Measurements from ENCODE around the gene IFT52.
"Not testable (repeated sequence)": the region's sequence is repeated elsewhere in the genome, so short reads cannot be mapped to it uniquely, and the experiment has no call there.

Gene IFT52

DNA sequence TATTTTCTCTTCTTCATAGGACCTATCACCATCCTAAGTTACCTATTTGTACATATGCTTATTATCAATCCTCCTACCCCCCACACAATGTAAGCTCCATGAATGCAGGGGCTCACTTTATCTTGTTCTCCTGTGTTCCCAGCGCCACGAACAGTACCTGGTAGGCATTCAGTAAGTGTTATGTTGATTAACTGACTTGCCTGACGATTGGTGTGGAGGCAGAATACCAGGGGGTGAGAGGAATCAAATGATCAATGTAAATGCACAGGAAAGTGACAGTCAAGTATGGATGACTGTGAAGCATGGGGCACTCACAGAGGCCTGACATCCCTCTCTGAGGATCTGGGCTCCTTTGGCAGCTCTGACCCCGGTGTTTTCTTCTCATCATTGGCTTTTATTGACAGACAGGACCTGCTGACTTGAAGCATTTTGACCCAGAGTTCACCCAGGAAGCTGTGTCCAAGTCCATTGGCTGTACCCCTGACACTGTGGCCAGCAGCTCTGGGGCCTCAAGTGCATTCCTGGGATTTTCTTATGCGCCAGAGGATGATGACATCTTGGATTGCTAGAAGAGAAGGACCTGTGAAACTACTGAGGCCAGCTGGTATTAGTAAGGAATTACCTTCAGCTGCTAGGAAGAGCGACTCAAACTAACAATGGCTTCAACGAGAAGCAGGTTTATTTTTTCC, 6.1 kb upstream of the IFT52 start:
- ChIA-PET POLR2A (interaction anchor here (0.6 kb wide), 1 partner anchor 1254 kb away, joined by 3 read pairs; no protein-coding TSS in a partner anchor), CTCF (interaction anchor here (1.5 kb wide), 1 partner anchor 45 kb away, joined by 3 read pairs; no protein-coding TSS in a partner anchor)
- no peak for DNase-seq (ENCODE audit: extremely low spot score)
- TF ChIP-seq, protein P1, sequence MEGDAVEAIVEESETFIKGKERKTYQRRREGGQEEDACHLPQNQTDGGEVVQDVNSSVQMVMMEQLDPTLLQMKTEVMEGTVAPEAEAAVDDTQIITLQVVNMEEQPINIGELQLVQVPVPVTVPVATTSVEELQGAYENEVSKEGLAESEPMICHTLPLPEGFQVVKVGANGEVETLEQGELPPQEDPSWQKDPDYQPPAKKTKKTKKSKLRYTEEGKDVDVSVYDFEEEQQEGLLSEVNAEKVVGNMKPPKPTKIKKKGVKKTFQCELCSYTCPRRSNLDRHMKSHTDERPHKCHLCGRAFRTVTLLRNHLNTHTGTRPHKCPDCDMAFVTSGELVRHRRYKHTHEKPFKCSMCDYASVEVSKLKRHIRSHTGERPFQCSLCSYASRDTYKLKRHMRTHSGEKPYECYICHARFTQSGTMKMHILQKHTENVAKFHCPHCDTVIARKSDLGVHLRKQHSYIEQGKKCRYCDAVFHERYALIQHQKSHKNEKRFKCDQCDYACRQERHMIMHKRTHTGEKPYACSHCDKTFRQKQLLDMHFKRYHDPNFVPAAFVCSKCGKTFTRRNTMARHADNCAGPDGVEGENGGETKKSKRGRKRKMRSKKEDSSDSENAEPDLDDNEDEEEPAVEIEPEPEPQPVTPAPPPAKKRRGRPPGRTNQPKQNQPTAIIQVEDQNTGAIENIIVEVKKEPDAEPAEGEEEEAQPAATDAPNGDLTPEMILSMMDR (IDR thresholded peaks at IDR 0.05; ENCODE audit: control extremely low read depth, extremely low read depth, low read depth, missing control alignments): no peak

DNA sequence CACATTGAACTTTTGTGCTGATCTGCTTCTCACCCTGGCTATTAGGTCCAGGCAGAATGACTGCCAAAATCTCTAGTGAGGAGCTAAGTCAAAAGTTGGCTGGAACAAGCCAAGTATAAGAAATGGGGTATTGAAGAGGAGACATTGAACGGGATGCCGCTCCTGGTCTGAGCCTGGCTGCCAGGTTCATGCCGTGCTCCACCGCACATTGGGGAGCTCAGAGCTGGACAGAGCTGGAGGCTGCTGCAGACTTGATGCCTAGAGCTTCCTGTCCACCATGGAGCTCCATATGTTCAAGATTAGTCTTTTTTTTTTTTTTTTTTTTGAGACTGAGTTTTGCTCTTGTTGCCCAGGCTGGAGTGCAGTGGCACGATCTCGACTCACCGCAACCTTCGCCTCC, 4.1 kb upstream of the IFT52 start:
- POLR2A ChIA-PET: no interaction called here
- CTCF ChIA-PET: interaction anchor here (1.7 to 2.1 kb wide), 3 partner anchors 32 to 494 kb away, joined by 4 to 8 read pairs (median 7); no protein-coding TSS in a partner anchor
- TF ChIP-seq, protein P1 (IDR thresholded peaks at IDR 0.05; ENCODE audit: control extremely low read depth, extremely low read depth, low read depth, missing control alignments): no peak
- no peak for DNase-seq (ENCODE audit: extremely low spot score)

GRCh38 chr20:43588526-43588925, 2.2 kb upstream of the IFT52 start:
- DNase-seq (ENCODE audit: extremely low spot score); CTCF ChIA-PET; POLR2A ChIA-PET: not testable (repeated sequence)

- ChIA-PET CTCF (interaction anchor here (0.8 to 1.3 kb wide), 4 partner anchors 9 to 102 kb away, joined by 3 to 6 read pairs (median 3); no protein-coding TSS in a partner anchor), POLR2A (no interaction called here)
- DNase-seq (ENCODE audit: extremely low spot score): peak; percentile 45
- TF ChIP-seq, protein P1 (IDR thresholded peaks at IDR 0.05; ENCODE audit: control extremely low read depth, extremely low read depth, low read depth, missing control alignments): no peak
These were observed 723 bp upstream of the IFT52 start for GRCh38 chr20:43590036-43590391.

- POLR2A ChIA-PET; CTCF ChIA-PET; DNase-seq (ENCODE audit: extremely low spot score): not testable (repeated sequence)
These were observed 11.2 kb downstream of the IFT52 start for GRCh38 chr20:43601960-43602359.

GRCh38 chr20:43603124-43603523, 12.4 kb downstream of the IFT52 start:
- POLR2A ChIA-PET: no interaction called here
- no peak for DNase-seq (ENCODE audit: extremely low spot score)
- CTCF ChIA-PET: no interaction called here
- TF ChIP-seq, protein P1 (IDR thresholded peaks at IDR 0.05; ENCODE audit: control extremely low read depth, extremely low read depth, low read depth, missing control alignments): no peak

DNA sequence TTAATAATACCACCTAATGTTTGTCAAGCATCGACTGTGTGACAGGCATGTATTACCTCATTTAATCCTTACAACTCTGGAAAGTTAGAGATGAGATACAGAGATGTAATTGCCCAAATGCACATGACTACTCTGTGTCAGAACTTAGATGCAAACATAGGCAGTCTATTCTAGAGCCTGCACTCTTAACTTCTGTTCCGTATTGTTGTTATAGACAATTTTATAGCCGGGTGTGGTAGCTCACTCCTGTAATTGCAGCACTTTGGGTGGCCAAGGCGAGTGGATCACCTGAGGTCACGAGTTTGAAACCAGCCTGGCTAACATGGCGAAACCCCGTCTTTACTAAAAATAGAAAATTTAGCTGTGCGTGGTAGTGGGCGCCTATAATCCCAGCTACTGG, 15.0 kb downstream of the IFT52 start:
- ChIA-PET CTCF (no interaction called here), POLR2A (no interaction called here)
- TF ChIP-seq, protein P1 (IDR thresholded peaks at IDR 0.05; ENCODE audit: control extremely low read depth, extremely low read depth, low read depth, missing control alignments): no peak
- no peak for DNase-seq (ENCODE audit: extremely low spot score)

DNA sequence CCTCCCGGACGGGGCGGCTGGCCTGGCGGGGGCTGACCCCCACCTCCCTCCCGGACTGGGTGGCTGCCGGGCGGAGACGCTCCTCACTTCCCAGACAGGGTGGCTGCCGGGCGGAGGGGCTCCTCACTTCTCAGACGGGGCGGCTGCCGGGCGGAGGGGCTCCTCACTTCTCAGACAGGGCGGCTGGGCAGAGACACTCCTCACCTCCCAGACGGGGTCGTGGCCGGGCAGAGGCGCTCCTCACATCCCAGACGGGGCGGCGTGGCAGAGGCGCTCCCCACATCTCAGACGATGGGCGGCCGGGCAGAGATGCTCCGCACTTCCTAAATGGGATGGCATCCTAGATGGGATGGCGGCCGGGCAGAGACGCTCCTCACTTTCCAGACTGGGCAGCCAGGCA, 16.5 kb downstream of the IFT52 start:
- CTCF ChIA-PET; POLR2A ChIA-PET; DNase-seq (ENCODE audit: extremely low spot score): not testable (repeated sequence)

Data from GM10248 (cell line).